ENCODE measurements around the gene GNA12. TPM values are rescaled to one million over a fixed set of nuclear protein-coding genes. Genes with fewer than 3 reads are reported as not detected.

The GNA12 gene
- polyA plus RNA-seq, 1 donor (not counting 4 experiments of a cell fraction or from before 2014, with no cell fraction given), result 35.5 TPM

- Histone ChIP-seq H3K27me3 (ENCODE audit: control insufficient read depth, extremely low read depth, insufficient read depth, low read length) (peaks cover 3% of the 10 kb centered on the region), H3K4me1 (ENCODE audit: control insufficient read depth, extremely low read depth, insufficient read depth, low read length) (no peaks in the 10 kb centered on the region), H3K27ac (ENCODE audit: control insufficient read depth, insufficient read depth, low read length) (no peak overlapping the region), H3K9ac (ENCODE audit: control insufficient read depth, extremely low read depth, insufficient read depth, low read length) (no peak overlapping the region), H4K20me1 (ENCODE audit: control insufficient read depth, extremely low read depth, insufficient read depth, low read length) (no peaks in the 10 kb centered on the region), H3K4me3 (ENCODE audit: control insufficient read depth in 2 of 3, extremely low read depth in 1 of 3, insufficient read depth in 2 of 3, low read depth in 1 of 3, low read length in 3 of 3) (no peak overlapping the region), H3K36me3 (ENCODE audit: control insufficient read depth in 2 of 2, extremely low read depth in 1 of 2, insufficient read depth in 2 of 2, low read length in 2 of 2) (peaks cover 5 to 11% of the 10 kb centered on the region in 2 experiments), H3K4me2 (ENCODE audit: control insufficient read depth, extremely low read depth, insufficient read depth, low read depth, low read length) (no peak overlapping the region), H2AFZ (ENCODE audit: control insufficient read depth, low read length) (no peak overlapping the region), H3K9me3 (ENCODE audit: control insufficient read depth, low read depth, low read length) (no peaks in the 10 kb centered on the region), H3K9me1 (ENCODE audit: control insufficient read depth, extremely low read depth, insufficient read depth, low read length) (no peaks in the 10 kb centered on the region), H3K79me2 (ENCODE audit: control insufficient read depth, insufficient read depth, low read length) (no peaks in the 10 kb centered on the region)
- dilution Hi-C loops (cut with MboI; ENCODE audit: extremely low pct_ligation_motif_present, low sequenced_read_pairs), result no loop called here
- TF ChIP-seq EZH2 (IDR thresholded peaks at IDR 0.05; ENCODE audit: low read length) (no peak), CTCF (optimal IDR thresholded peaks at IDR 0.05 in 1 of 3, IDR thresholded peaks at IDR 0.05 in 1 of 3, conservative IDR thresholded peaks at IDR 0.05 in 1 of 3; ENCODE audit: extremely low read depth in 1 of 3, insufficient read depth in 2 of 3, low read length in 3 of 3) (no peak)
- FAIRE-seq, result no peak
- no peak for DNase-seq (ENCODE audit: low read depth, low spot score)
Measured at GRCh38 chr7:2714636-2715035, 129.5 kb downstream of the GNA12 start.

- DNase-seq (ENCODE audit: low read depth, low spot score), result no peak
- FAIRE-seq, result no peak
- Histone ChIP-seq H3K9me3 (ENCODE audit: control insufficient read depth, low read depth, low read length) (no peaks in the 10 kb centered on the region), H3K79me2 (ENCODE audit: control insufficient read depth, insufficient read depth, low read length) (no peaks in the 10 kb centered on the region), H3K4me3 (ENCODE audit: control insufficient read depth in 2 of 3, extremely low read depth in 1 of 3, insufficient read depth in 2 of 3, low read depth in 1 of 3, low read length in 3 of 3) (no peak overlapping the region), H4K20me1 (ENCODE audit: control insufficient read depth, extremely low read depth, insufficient read depth, low read length) (no peaks in the 10 kb centered on the region), H3K27me3 (ENCODE audit: control insufficient read depth, extremely low read depth, insufficient read depth, low read length) (peaks cover 3% of the 10 kb centered on the region), H3K9me1 (ENCODE audit: control insufficient read depth, extremely low read depth, insufficient read depth, low read length) (no peaks in the 10 kb centered on the region), H2AFZ (ENCODE audit: control insufficient read depth, low read length) (no peak overlapping the region), H3K9ac (ENCODE audit: control insufficient read depth, extremely low read depth, insufficient read depth, low read length) (no peak overlapping the region), H3K36me3 (ENCODE audit: control insufficient read depth in 2 of 2, extremely low read depth in 1 of 2, insufficient read depth in 2 of 2, low read length in 2 of 2) (peaks cover 5 to 11% of the 10 kb centered on the region in 2 experiments), H3K4me1 (ENCODE audit: control insufficient read depth, extremely low read depth, insufficient read depth, low read length) (no peaks in the 10 kb centered on the region), H3K4me2 (ENCODE audit: control insufficient read depth, extremely low read depth, insufficient read depth, low read depth, low read length) (no peak overlapping the region), H3K27ac (ENCODE audit: control insufficient read depth, insufficient read depth, low read length) (no peak overlapping the region)
- TF ChIP-seq EZH2 (IDR thresholded peaks at IDR 0.05; ENCODE audit: low read length) (no peak), CTCF (optimal IDR thresholded peaks at IDR 0.05 in 1 of 3, IDR thresholded peaks at IDR 0.05 in 1 of 3, conservative IDR thresholded peaks at IDR 0.05 in 1 of 3; ENCODE audit: extremely low read depth in 1 of 3, insufficient read depth in 2 of 3, low read length in 3 of 3) (no peak)
- dilution Hi-C loops (cut with MboI; ENCODE audit: extremely low pct_ligation_motif_present, low sequenced_read_pairs), result no loop called here
Measured at GRCh38 chr7:2713978-2714377, 130.1 kb downstream of the GNA12 start.

All from keratinocyte (primary cell).